Ishikawa (cell line): Measurements from ENCODE around the gene GREM1.

Experiments
- CEBPB ChIP-seq: IDR thresholded peaks from 2 replicates; pipeline ENCODE4 v1.6.1; 2012
- CREB1 ChIP-seq: IDR thresholded peaks from 2 replicates; pipeline ENCODE4 v1.6.1; 2012; ENCODE audit warnings: low read depth
- EGR1 ChIP-seq: IDR thresholded peaks from 2 replicates; pipeline ENCODE4 v1.6.1; 2012
- EP300 ChIP-seq: IDR thresholded peaks from 2 replicates; pipeline ENCODE4 v1.6.1; 2012; ENCODE audit warnings: borderline replicate concordance
- FOXM1 ChIP-seq: IDR thresholded peaks from 2 replicates; pipeline ENCODE4 v1.6.1; 2012; ENCODE audit warnings: low read depth, borderline replicate concordance
- MAX ChIP-seq: IDR thresholded peaks from 2 replicates; pipeline ENCODE4 v1.6.1; 2012
- NFIC ChIP-seq: IDR thresholded peaks from 2 replicates; pipeline ENCODE4 v1.6.1; 2012
- RAD21 ChIP-seq: IDR thresholded peaks from 2 replicates; pipeline ENCODE4 v1.6.1; 2012; ENCODE audit warnings: low read depth
- REST ChIP-seq: IDR thresholded peaks from 2 replicates; pipeline ENCODE4 v1.6.1; 2012; ENCODE audit warnings: low read depth, mild to moderate bottlenecking
- TAF1 ChIP-seq: IDR thresholded peaks from 2 replicates; pipeline ENCODE4 v1.6.1; 2012; ENCODE audit warnings: low read depth, mild to moderate bottlenecking
- TCF12 ChIP-seq: IDR thresholded peaks from 2 replicates; pipeline ENCODE4 v1.6.1; 2012; ENCODE audit warnings: low read depth
- TEAD4 ChIP-seq: IDR thresholded peaks from 2 replicates; pipeline ENCODE4 v1.6.1; 2012
- USF1 ChIP-seq: IDR thresholded peaks from 2 replicates; pipeline ENCODE4 v1.6.1; 2012
- YY1 ChIP-seq: IDR thresholded peaks from 2 replicates; pipeline ENCODE4 v1.6.1; 2012; ENCODE audit warnings: low read depth
- ZBTB7A ChIP-seq: IDR thresholded peaks from 2 replicates; pipeline ENCODE4 v1.6.1; 2012; ENCODE audit warnings: low read depth

GREM1 gene

GRCh38 chr15:32716915-32717425, 834 bp upstream of the GREM1 start:
- TF ChIP-seq REST (no peak), EP300 (no peak), TEAD4 (no peak), TCF12 (no peak), TAF1 (no peak), NFIC (no peak), USF1 (no peak), EGR1 (no peak), RAD21 (no peak), CREB1 (no peak), FOXM1 (no peak), CEBPB (no peak), ZBTB7A (no peak), MAX (no peak), YY1 (no peak)

GRCh38 chr15:32718227-32718820, 520 bp downstream of the GREM1 start:
- TF ChIP-seq FOXM1 (no peak), MAX (peak; percentile 8; the same call in 1 of the 2 replicates)

GRCh38 chr15:32718821-32719716, 1.3 kb downstream of the GREM1 start:
- TF ChIP-seq CREB1 (no peak), ZBTB7A (no peak; the same call in 1 of the 2 replicates), RAD21 (no peak), EGR1 (no peak), REST (no peak), EP300 (no peak), TCF12 (no peak)

- TF ChIP-seq EP300, result no peak
- TF ChIP-seq MAX, result no peak
Observed at GRCh38 chr15:32721596-32721995, 3.8 kb downstream of the GREM1 start.

- TF ChIP-seq CEBPB, result no peak
- TF ChIP-seq NFIC, result no peak
- TF ChIP-seq MAX, result no peak
- no peak for TF ChIP-seq TCF12
- TF ChIP-seq EP300, result no peak
- TF ChIP-seq FOXM1, result no peak
- no peak for TF ChIP-seq YY1
- no peak for TF ChIP-seq USF1
- no peak for TF ChIP-seq TAF1
- no peak for TF ChIP-seq EGR1
- no peak for TF ChIP-seq ZBTB7A
- no peak for TF ChIP-seq RAD21
Observed at GRCh38 chr15:32722136-32722535, 4.3 kb downstream of the GREM1 start.
